ENCODE results near the gene APH1A.

DNA sequence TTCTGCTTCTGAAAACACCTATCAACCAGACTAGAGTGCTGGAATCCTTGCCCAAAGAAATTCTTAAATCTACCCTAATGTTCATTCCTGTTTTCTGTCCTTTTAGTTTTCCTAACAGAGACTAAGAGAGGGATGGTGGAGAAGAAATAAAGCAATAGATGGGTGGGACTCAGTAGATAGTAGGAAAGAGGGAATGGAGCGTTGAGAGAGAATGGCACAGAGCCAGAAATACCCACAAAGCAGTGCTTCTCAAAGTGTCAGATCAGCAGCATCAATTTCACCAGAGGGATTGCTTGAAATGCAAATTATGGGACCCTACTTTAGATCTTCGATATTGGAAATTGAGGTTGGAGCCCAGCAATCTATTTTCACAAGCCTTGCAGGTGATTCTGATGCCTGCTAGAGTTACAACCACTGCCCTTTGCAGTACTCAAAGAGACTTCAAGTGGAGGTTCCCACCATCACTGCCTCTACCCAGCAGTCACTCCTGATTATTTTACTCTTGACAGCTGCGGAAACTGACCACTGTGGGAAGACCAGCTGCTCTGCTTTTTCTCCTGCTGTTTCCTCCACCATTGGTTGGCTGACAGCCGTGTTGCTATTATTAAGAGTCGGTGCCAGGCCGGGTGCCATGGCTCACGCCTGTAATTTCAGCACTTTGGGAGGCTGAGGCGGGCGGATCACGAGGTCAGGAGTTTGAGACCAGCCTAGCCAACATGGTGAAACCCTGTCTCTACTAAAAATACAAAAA, 41.1 kb upstream of the APH1A start:
- TF ChIP-seq, protein P1, sequence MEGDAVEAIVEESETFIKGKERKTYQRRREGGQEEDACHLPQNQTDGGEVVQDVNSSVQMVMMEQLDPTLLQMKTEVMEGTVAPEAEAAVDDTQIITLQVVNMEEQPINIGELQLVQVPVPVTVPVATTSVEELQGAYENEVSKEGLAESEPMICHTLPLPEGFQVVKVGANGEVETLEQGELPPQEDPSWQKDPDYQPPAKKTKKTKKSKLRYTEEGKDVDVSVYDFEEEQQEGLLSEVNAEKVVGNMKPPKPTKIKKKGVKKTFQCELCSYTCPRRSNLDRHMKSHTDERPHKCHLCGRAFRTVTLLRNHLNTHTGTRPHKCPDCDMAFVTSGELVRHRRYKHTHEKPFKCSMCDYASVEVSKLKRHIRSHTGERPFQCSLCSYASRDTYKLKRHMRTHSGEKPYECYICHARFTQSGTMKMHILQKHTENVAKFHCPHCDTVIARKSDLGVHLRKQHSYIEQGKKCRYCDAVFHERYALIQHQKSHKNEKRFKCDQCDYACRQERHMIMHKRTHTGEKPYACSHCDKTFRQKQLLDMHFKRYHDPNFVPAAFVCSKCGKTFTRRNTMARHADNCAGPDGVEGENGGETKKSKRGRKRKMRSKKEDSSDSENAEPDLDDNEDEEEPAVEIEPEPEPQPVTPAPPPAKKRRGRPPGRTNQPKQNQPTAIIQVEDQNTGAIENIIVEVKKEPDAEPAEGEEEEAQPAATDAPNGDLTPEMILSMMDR (IDR thresholded peaks at IDR 0.05), result no peak
- TF ChIP-seq EZH2 (IDR thresholded peaks at IDR 0.05) (no peak), EZH2phosphoT487 (IDR thresholded peaks at IDR 0.05) (no peak)
